Right atrium auricular region (tissue), 2 donors: ENCODE measurements around the gene PYCARD. TPM values are rescaled to one million over a fixed set of nuclear protein-coding genes. Genes with fewer than 3 reads are reported as not detected.

Source experiments
- DNase-seq: peaks from one replicate; pipeline ENCODE4 v3.0.0-alpha.2; 2019; ENCODE audit warnings: low spot score
- H3K27ac ChIP-seq, 2 donors: fragments of 200-600 bp; sonication (generic); 1 replicate in 1 of 2; 2 replicates in 1 of 2; pipeline ENCODE4 v1.5.1; 2016 to 2019
- H3K27me3 ChIP-seq, 2 donors: fragments of 200-600 bp; sonication (generic); one replicate each; pipeline versions ENCODE4 v1.5.1 to v1.6.0; 2017 to 2019
- H3K36me3 ChIP-seq: fragments of 200-600 bp; sonication (generic); one replicate; pipeline ENCODE4 v1.5.1; 2016
- H3K4me1 ChIP-seq, 2 donors: fragments of 200-600 bp; sonication (generic); one replicate each; pipeline versions ENCODE4 v1.5.1 to v1.6.0; 2017 to 2019
- H3K4me3 ChIP-seq, 2 donors: fragments of 200-600 bp; sonication (generic); 1 replicate in 1 of 2; 2 replicates in 1 of 2; pipeline ENCODE4 v1.5.1; 2017 to 2019; ENCODE audit warnings: mild to moderate bottlenecking in 1 of 2, moderate library complexity in 1 of 2
- H3K9me3 ChIP-seq, 2 donors: fragments of 200-600 bp; sonication (generic); one replicate each; pipeline ENCODE4 v1.5.1; 2019
- total RNA-seq, 2 donors: library from RNA; depleted of rRNA; stranded (reverse); fragments of >200 nt; gene quantifications; one replicate each; pipeline ENCODE4 v1.1.0, GENCODE V29; 2016
- TF ChIP-seq, protein P1 (sequence below), 2 donors: fragments of 200-600 bp; sonication (generic); IDR thresholded peaks; one replicate each; pipeline ENCODE4 v1.5.1; 2019; ENCODE audit warnings: antibody characterized with exemption in 2 of 2

PYCARD gene
- total RNA-seq, 2 donors from 2014 or later: 7.9 to 13.8 TPM

DNA sequence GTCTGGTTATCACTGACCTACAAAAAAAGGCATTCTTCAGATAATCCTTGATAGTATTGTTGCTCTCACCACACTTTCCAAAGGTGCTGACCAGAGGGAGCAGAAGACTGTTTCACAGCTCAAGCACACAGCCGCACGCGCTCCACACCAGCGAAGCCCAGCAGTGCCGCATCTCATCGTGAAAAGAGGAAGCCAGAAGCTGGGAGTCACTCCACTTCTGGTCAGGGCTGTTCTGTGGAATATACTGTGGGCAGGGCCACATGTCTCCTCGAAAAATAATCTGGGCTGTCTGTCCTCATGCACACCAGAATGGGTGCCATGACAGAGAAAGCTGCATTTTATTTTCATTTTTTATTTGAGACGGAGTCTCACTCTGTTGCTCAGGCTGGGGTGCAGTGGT, 45.4 kb downstream of the PYCARD start:
- DNase-seq: no peak
- Histone ChIP-seq H3K9me3 (no peaks in the 10 kb centered on the region), H3K4me3 (no peak overlapping the region), H3K4me1 (no peaks in the 10 kb centered on the region), H3K36me3 (no peaks in the 10 kb centered on the region), H3K27ac (no peak overlapping the region), H3K27me3 (no peaks in the 10 kb centered on the region)
- TF ChIP-seq, protein P1, sequence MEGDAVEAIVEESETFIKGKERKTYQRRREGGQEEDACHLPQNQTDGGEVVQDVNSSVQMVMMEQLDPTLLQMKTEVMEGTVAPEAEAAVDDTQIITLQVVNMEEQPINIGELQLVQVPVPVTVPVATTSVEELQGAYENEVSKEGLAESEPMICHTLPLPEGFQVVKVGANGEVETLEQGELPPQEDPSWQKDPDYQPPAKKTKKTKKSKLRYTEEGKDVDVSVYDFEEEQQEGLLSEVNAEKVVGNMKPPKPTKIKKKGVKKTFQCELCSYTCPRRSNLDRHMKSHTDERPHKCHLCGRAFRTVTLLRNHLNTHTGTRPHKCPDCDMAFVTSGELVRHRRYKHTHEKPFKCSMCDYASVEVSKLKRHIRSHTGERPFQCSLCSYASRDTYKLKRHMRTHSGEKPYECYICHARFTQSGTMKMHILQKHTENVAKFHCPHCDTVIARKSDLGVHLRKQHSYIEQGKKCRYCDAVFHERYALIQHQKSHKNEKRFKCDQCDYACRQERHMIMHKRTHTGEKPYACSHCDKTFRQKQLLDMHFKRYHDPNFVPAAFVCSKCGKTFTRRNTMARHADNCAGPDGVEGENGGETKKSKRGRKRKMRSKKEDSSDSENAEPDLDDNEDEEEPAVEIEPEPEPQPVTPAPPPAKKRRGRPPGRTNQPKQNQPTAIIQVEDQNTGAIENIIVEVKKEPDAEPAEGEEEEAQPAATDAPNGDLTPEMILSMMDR (IDR thresholded peaks at IDR 0.05): no peak

Other genes with a start within 250 kb of the PYCARD start
- 1 to 10 TPM; 3.8 to 8.6 TPM for gene SETD1A, start 245.0 kb downstream of the PYCARD start, total RNA-seq
- gene HSD3B7, start 217.6 kb downstream of the PYCARD start, total RNA-seq: 1 to 10 TPM; 6.0 to 8.5 TPM
- gene STX1B, start 192.1 kb downstream of the PYCARD start, total RNA-seq: 1 to 10 TPM; 1.3 to 2.1 TPM
- gene STX4, start 169.2 kb downstream of the PYCARD start, total RNA-seq: 10 to 100 TPM; 17.1 to 23.8 TPM
- 1 to 10 TPM; 7.4 to 9.2 TPM for gene ZNF668, start 128.5 kb downstream of the PYCARD start, total RNA-seq
- gene ZNF646, start 128.3 kb downstream of the PYCARD start, total RNA-seq: 10 to 100 TPM in 1 of 2 donors, 1 to 10 TPM in 1; 6.2 to 10.8 TPM
- under 1 TPM; 0.15 to 0.43 TPM for gene PRSS53, start 113.8 kb downstream of the PYCARD start, total RNA-seq
- gene VKORC1, start 108.0 kb downstream of the PYCARD start, total RNA-seq: 10 to 100 TPM; 64.9 to 71.8 TPM
- 10 to 100 TPM; 52.0 to 62.3 TPM for gene BCKDK, start 94.4 kb downstream of the PYCARD start, total RNA-seq
- gene KAT8, start 85.1 kb downstream of the PYCARD start, total RNA-seq: 10 to 100 TPM; 58.0 to 64.3 TPM
- 1 to 10 TPM in 1 of 2 donors, not detected in 1; 2.4 TPM for gene PRSS8, start 67.0 kb downstream of the PYCARD start, total RNA-seq
- 1 to 10 TPM; 1.3 to 1.9 TPM for gene PRSS36, start 52.7 kb downstream of the PYCARD start, total RNA-seq
- 10 to 100 TPM; 16.9 to 34.3 TPM for gene FUS, start 22.6 kb downstream of the PYCARD start, total RNA-seq
- under 1 TPM; 0.04 to 0.11 TPM for gene TRIM72, start 11.4 kb upstream of the PYCARD start, total RNA-seq
- gene PYDC1, start 14.4 kb upstream of the PYCARD start, total RNA-seq: not detected
- gene ITGAM, start 57.2 kb upstream of the PYCARD start, total RNA-seq: 10 to 100 TPM in 1 of 2 donors, 1 to 10 TPM in 1; 2.1 to 15.4 TPM
- 1 to 10 TPM in 1 of 2 donors, under 1 TPM in 1; 0.78 to 2.6 TPM for gene ITGAX, start 152.4 kb upstream of the PYCARD start, total RNA-seq
- not detected for gene ITGAD, start 190.6 kb upstream of the PYCARD start, total RNA-seq
- 100 to 1,000 TPM; 515 to 564 TPM for gene COX6A2, start 225.6 kb upstream of the PYCARD start, total RNA-seq
- 1 to 10 TPM; 3.4 to 4.6 TPM for gene ZNF843, start 240.0 kb upstream of the PYCARD start, total RNA-seq